Measurements from ENCODE around the gene PDCD1LG2. TPM values are rescaled to one million over a fixed set of nuclear protein-coding genes. Genes with fewer than 3 reads are reported as not detected.
"Not testable (repeated sequence)": the region's sequence is repeated elsewhere in the genome, so short reads cannot be mapped to it uniquely, and the experiment has no call there.

PDCD1LG2 gene
- total and polyA plus RNA-seq, 2 of the 8 experiments (the other 6 are each of a cell fraction or from before 2014, with no cell fraction given) = not detected

- H3K36me3 ChIP-seq (ENCODE audit: control insufficient read depth in 2 of 4, insufficient read depth in 4 of 4, low read length in 3 of 4); DNase-seq (ENCODE audit: low read depth in 1 of 2, low spot score in 2 of 2); H3K79me1 ChIP-seq (ENCODE audit: low read depth, low read length); H3K4me1 ChIP-seq (replicated peaks in 1 of 4; ENCODE audit: control insufficient read depth in 3 of 4, insufficient read depth in 4 of 4, low read length in 3 of 4); H3K56ac ChIP-seq (replicated peaks; ENCODE audit: insufficient read length, low read depth, low read length); H2BK15ac ChIP-seq (ENCODE audit: low read length); H3K27me3 ChIP-seq (replicated peaks in 1 of 4; ENCODE audit: control insufficient read depth in 3 of 4, extremely low read depth in 1 of 4, insufficient read depth in 3 of 4, low read length in 3 of 4); H3K9ac ChIP-seq (replicated peaks in 1 of 4; ENCODE audit: extremely low read depth in 1 of 4, low read depth in 3 of 4, low read length in 3 of 4); H2BK120ac ChIP-seq (replicated peaks; ENCODE audit: low read depth, low read length); H2AFZ ChIP-seq (ENCODE audit: low read length); H3K23me2 ChIP-seq (ENCODE audit: low read depth, low read length); POLR2A ChIA-PET (ENCODE audit: partially characterized antibody); H3K14ac ChIP-seq (ENCODE audit: insufficient read length); H4K91ac ChIP-seq (replicated peaks; ENCODE audit: insufficient read length, low read length); H4K20me1 ChIP-seq (replicated peaks in 1 of 2; ENCODE audit: control insufficient read depth in 1 of 2, insufficient read depth in 2 of 2, low read length in 2 of 2); H3K4me3 ChIP-seq (ENCODE audit: extremely low read depth in 1 of 4, insufficient read depth in 2 of 4, low read depth in 3 of 4, low read length in 4 of 4); H3K4me2 ChIP-seq (ENCODE audit: insufficient read depth in 1 of 2, low read depth in 2 of 2, low read length in 2 of 2); H3K23ac ChIP-seq (ENCODE audit: insufficient read length); H3K4ac ChIP-seq (replicated peaks; ENCODE audit: insufficient read length, low read depth, low read length); H2AK5ac ChIP-seq (ENCODE audit: low read depth, low read length); H2BK5ac ChIP-seq (ENCODE audit: low read depth, low read length); H3K27ac ChIP-seq (ENCODE audit: low read depth, low read length); H2BK20ac ChIP-seq (ENCODE audit: low read length); H4K8ac ChIP-seq (ENCODE audit: extremely low read depth, insufficient read depth, low read length); H3K79me2 ChIP-seq (ENCODE audit: control insufficient read depth in 1 of 2, insufficient read depth in 2 of 2, low read length in 2 of 2); H3K18ac ChIP-seq (ENCODE audit: extremely low read depth, low read length); H4K5ac ChIP-seq (ENCODE audit: insufficient read length, low read depth, low read length); CTCF ChIA-PET (ENCODE audit: partially characterized antibody); H3K9me3 ChIP-seq (ENCODE audit: insufficient read depth in 2 of 2, low read depth in 1 of 2, low read length in 1 of 2); H2BK12ac ChIP-seq (ENCODE audit: low read depth, low read length); FAIRE-seq: not testable (repeated sequence)
- WGBS, 2 experiments (ENCODE audit: extremely low coverage in 1 of 2, insufficient coverage in 1 of 2, insufficient read length in 1 of 2, insufficient replicate concordance in 2 of 2, low coverage in 1 of 2, low lambda C conversion rate in 2 of 2, missing lambda C conversion rate in 1 of 2) = 93% methylated on average over 2 of the region's 2 CpGs; no CpG with 5 or more reads in 1 of the 2 experiments
Measured at GRCh38 chr9:5475611-5476010, 34.7 kb upstream of the PDCD1LG2 start.
